Calu3 (cell line): ENCODE data around the gene LDLRAD4. TPM values are rescaled to one million over a fixed set of nuclear protein-coding genes. Genes with fewer than 3 reads are reported as not detected.

Experiments used
- BruUV-seq: library from RNA; stranded (reverse); fragments of 400-500 nt; replicated peaks from 2 replicates; lab custom pipeline; 2021; lab: Mats Ljungman, UMichigan
- CTCF ChIA-PET: fragments of 300-600 bp; sonication (Branson Sonifier 250); formaldehyde crosslinking; loops from one replicate; lab custom pipeline; 2022; ENCODE audit warnings: antibody characterized with exemption; lab: Charles Lee
- DNase-seq: peaks from one replicate; pipeline ENCODE4 v3.0.0; 2022
- H3K27ac Mint-ChIP-seq: one replicate; pipeline ENCODE4 v1.8.0; 2022; ENCODE audit warnings: mixed read lengths; ENCODE audit not compliant: unreplicated experiment
- H3K27me3 Mint-ChIP-seq: one replicate; pipeline ENCODE4 v1.8.0; 2022; ENCODE audit warnings: mixed read lengths; ENCODE audit not compliant: unreplicated experiment
- H3K36me3 Mint-ChIP-seq: one replicate; pipeline ENCODE4 v1.8.0; 2022; ENCODE audit warnings: mild to moderate bottlenecking, moderate library complexity, mixed read lengths; ENCODE audit not compliant: insufficient read depth, unreplicated experiment
- H3K4me1 Mint-ChIP-seq: one replicate; pipeline ENCODE4 v1.8.0; 2022; ENCODE audit warnings: mild to moderate bottlenecking, low read depth, mixed read lengths; ENCODE audit not compliant: unreplicated experiment
- H3K4me3 Mint-ChIP-seq: one replicate; pipeline ENCODE4 v1.8.0; 2022; ENCODE audit warnings: mild to moderate bottlenecking, low read depth, moderate library complexity, mixed read lengths; ENCODE audit not compliant: unreplicated experiment
- H3K9me3 Mint-ChIP-seq: one replicate; pipeline ENCODE4 v1.8.0; 2022; ENCODE audit warnings: low read depth, mixed read lengths; ENCODE audit not compliant: unreplicated experiment
- CTCF ChIP-seq: fragments of 200-600 bp; IDR thresholded peaks from one replicate; pipeline ENCODE4 v1.8.0; 2022; ENCODE audit warnings: antibody characterized with exemption; ENCODE audit not compliant: unreplicated experiment
- intact Hi-C: fragments of 100-400 bp; cut with micrococcal nuclease; formaldehyde crosslinking; loops from one replicate; pipeline ENCODE4 v1.10.0; 2022; ENCODE audit not compliant: unreplicated experiment
- total RNA-seq: library from RNA; stranded (reverse); gene quantifications from 2 replicates; pipeline ENCODE4 v1.2.3, GENCODE V29; 2022

LDLRAD4 gene
- total RNA-seq, 1 experiment from 2014 or later, result 0.50 TPM

GRCh38 chr18:13191031-13191430, 27.5 kb upstream of the LDLRAD4 start:
- Mint-ChIP-seq H3K27ac (no peak overlapping the region), H3K36me3 (no peaks in the 10 kb centered on the region), H3K9me3 (no peaks in the 10 kb centered on the region), H3K4me3 (no peak overlapping the region), H3K27me3 (peaks cover 51% of the 10 kb centered on the region), H3K4me1 (no peaks in the 10 kb centered on the region)
- CTCF ChIA-PET, result no interaction called here
- DNase-seq, result no peak
- intact Hi-C loops, result no loop called here
- TF ChIP-seq CTCF, result no peak
- BruUV-seq, result no TSS peak

DNA sequence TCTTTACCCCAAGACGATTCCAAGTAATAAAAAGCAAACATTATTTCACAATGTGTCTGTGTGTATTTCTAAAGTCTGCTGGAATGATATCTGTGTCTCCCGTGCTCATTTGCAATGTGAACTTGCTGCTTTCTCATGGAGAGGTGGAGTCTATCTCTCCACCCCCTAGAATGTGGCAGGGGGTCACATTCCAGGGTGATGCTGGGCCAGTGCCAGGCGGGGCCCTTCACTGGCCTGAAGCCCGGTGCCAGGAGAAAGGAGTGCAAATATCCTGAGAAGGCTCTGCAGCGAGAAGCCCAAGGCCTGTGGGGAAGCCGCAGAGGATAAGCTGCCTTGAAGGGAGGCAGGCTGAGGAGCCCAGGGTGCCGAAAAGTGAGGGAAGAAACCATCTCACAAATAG, 26.8 kb upstream of the LDLRAD4 start:
- no TSS peak for BruUV-seq
- peak; percentile 29 for DNase-seq
- intact Hi-C loops, result no loop called here
- Mint-ChIP-seq H3K4me1 (no peaks in the 10 kb centered on the region), H3K9me3 (no peaks in the 10 kb centered on the region), H3K36me3 (no peaks in the 10 kb centered on the region), H3K4me3 (no peak overlapping the region), H3K27me3 (peaks cover 45% of the 10 kb centered on the region), H3K27ac (no peak overlapping the region)
- no peak for TF ChIP-seq CTCF
- CTCF ChIA-PET, result no interaction called here

DNA sequence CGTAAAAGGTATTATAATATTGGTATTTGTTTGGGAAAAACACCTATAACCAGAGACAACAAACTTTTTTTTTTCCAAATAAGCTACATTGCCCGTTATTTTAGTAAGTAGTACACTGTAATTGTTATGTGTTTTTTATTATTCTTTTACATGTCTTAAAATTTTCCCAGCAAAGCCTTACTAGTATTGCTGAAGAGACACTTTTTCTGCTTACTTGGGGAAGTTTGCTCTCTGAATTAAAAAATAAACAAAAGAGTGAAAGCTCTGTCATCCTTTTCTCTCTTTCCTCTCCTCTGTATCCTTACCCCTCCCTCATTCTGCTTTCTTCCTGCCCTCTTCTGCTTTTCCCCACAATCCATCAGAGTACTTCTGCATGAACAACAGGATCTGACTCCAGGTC, 25.6 kb upstream of the LDLRAD4 start:
- intact Hi-C loops, result no loop called here
- TF ChIP-seq CTCF, result no peak
- no peak overlapping the region for H3K4me3 Mint-ChIP-seq
- CTCF ChIA-PET, result no interaction called here
- H3K27ac Mint-ChIP-seq, result no peak overlapping the region
- H3K9me3 Mint-ChIP-seq, result no peaks in the 10 kb centered on the region
- H3K27me3 Mint-ChIP-seq, result peaks cover 44% of the 10 kb centered on the region
- H3K36me3 Mint-ChIP-seq, result no peaks in the 10 kb centered on the region
- DNase-seq, result no peak
- BruUV-seq, result no TSS peak
- no peaks in the 10 kb centered on the region for H3K4me1 Mint-ChIP-seq

DNA sequence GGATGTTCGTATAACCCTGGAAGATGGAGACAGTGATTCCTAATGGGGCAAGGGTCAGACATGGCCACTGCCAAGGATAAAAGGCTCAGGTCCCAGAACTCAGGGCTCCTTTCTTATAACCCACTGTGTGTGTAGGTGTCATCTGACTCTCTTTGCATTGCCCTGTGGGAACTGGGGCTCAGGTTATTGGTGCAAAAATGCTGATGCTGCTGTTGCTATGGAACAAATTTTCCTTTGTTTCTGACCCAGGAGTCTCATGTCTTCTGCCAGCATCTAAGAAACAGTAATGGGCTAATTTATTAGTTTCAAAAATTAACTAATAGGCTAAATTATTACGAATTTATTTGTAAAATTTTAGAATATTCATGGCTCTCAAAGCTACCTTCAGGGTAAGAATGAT, 24.3 kb upstream of the LDLRAD4 start:
- Mint-ChIP-seq H3K36me3 (no peaks in the 10 kb centered on the region), H3K4me1 (no peaks in the 10 kb centered on the region), H3K27me3 (peaks cover 50% of the 10 kb centered on the region), H3K27ac (no peak overlapping the region), H3K9me3 (peaks cover 4% of the 10 kb centered on the region), H3K4me3 (no peak overlapping the region)
- CTCF ChIA-PET, result no interaction called here
- no peak for DNase-seq
- intact Hi-C loops, result no loop called here
- BruUV-seq, result no TSS peak
- TF ChIP-seq CTCF, result no peak
